GM12872 (cell line): ENCODE results near the gene SLC10A7.

Experiments
- CTCF ChIP-seq: IDR thresholded peaks from 3 replicates; pipeline ENCODE4 v1.5.1; 2011; ENCODE audit warnings: low read depth, mild to moderate bottlenecking, low read length, moderate library complexity; ENCODE audit not compliant: insufficient read depth

Gene SLC10A7

DNA sequence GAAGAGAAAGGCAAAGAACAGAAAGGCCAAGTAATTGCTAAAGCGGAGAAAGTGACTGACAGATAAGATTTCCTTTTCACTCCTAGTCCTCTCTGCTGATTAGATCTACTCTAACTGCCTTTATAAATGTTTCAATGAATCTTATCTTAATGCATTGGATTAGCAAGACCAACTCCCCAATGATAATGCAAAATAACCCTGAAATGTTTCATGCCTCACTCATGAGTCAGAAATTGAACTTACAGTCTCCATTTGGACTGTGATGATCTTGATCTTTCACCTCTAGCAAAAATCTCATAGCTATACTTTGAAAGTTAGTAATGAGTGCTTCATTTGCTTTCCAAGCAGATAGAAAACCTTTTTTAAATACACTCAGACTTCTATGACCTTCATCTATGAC is 26.5 kb downstream of the SLC10A7 start:
- TF ChIP-seq CTCF = no peak

GRCh38 chr4:146494143-146494542 is 27.6 kb downstream of the SLC10A7 start:
- no peak for TF ChIP-seq CTCF

- no peak for TF ChIP-seq CTCF
These were observed 31.6 kb downstream of the SLC10A7 start for GRCh38 chr4:146490106-146490505.

- no peak for TF ChIP-seq CTCF
These were observed 33.1 kb downstream of the SLC10A7 start for GRCh38 chr4:146488495-146489174.

DNA sequence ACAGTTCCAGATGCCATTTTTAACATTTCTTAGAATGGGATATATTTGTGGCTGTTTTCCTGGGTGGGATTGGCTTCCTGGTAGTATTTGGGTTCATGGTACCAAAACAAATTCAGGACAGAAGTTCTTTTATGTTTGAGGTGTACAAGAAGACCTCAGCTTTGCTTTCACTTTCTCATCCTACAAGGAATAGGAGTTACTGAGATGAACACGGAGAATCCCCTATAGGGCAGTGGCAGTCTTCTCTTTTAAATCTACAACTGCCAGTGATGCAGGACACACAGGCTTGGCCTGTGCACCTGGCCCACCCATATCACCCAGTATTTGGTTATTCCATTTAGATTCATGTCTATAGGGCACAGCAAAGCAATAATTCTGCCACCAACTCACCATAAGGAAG is 35.2 kb downstream of the SLC10A7 start:
- TF ChIP-seq CTCF = no peak

DNA sequence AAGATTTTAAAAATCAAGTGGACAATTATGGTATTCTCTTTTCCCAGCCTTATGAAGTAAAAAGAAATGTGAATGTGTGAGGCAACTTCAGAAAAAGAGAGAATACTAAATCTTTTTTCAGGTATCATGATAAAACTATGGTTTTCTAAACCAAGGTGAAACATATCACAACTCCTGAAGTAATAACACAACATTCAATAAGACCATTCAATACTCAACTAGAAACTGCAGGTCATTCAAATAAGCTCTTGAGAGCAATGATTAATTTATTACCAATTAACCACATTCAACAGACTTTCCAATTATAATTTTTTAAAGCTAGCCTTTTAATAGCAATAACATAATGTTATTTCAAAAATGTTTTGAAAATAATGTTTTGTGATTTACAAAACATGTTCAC is 35.8 kb downstream of the SLC10A7 start:
- TF ChIP-seq CTCF = no peak

- no peak for TF ChIP-seq CTCF
These were observed 39.0 kb downstream of the SLC10A7 start for GRCh38 chr4:146482788-146483187.
